Activated effector memory CD4-positive, alpha-beta T cell treated with Interleukin-2 at 50 U/mL for 16 hours (primary cell): ENCODE measurements around the gene PIP5K1A.
"Not testable (repeated sequence)": the region's sequence is repeated elsewhere in the genome, so short reads cannot be mapped to it uniquely, and the experiment has no call there.

Source experiments
- DNase-seq: peaks from one replicate; pipeline ENCODE4 v3.0.0-alpha.2; 2020

The PIP5K1A gene

GRCh38 chr1:151198254-151199127 lies at the start of gene PIP5K1A:
PIP5K1A (plus strand) TSS chr1:151198552; CDS start chr1:151198997, 445 bp downstream.
- DNase-seq: peak; percentile 95

GRCh38 chr1:151156515-151156819 lies 41.9 kb upstream of the PIP5K1A start, which contains the start of gene TNFAIP8L2:
TNFAIP8L2 (plus strand) TSS chr1:151156649; CDS start chr1:151158698, 2,049 bp downstream.
- DNase-seq: peak; percentile 72

GRCh38 chr1:151157067-151157531 lies 41.3 kb upstream of the PIP5K1A start:
- peak; percentile 65 for DNase-seq

- no peak for DNase-seq
Measured at GRCh38 chr1:151158326-151158725, 40.0 kb upstream of the PIP5K1A start.

- DNase-seq: no peak
Measured at GRCh38 chr1:151158751-151159251, 39.6 kb upstream of the PIP5K1A start.

GRCh38 chr1:151159373-151159772 lies 39.0 kb upstream of the PIP5K1A start:
- DNase-seq: no peak

- DNase-seq: no peak
Measured at GRCh38 chr1:151164732-151165280, 33.5 kb upstream of the PIP5K1A start.

GRCh38 chr1:151165281-151165737 lies 33.0 kb upstream of the PIP5K1A start:
- no peak for DNase-seq

- peak; percentile 94 for DNase-seq
Measured at GRCh38 chr1:151165738-151166504, 32.4 kb upstream of the PIP5K1A start, which contains the start of the genes LYSMD1 and SCNM1. LYSMD1 (minus strand) TSS chr1:151165902; CDS start chr1:151165258, 644 bp downstream. SCNM1 (plus strand) TSS chr1:151166144; CDS start chr1:151166153, 9 bp downstream.

- no peak for DNase-seq
Measured at GRCh38 chr1:151166505-151166956, 31.8 kb upstream of the PIP5K1A start.

- DNase-seq: no peak
Measured at GRCh38 chr1:151167116-151167515, 31.2 kb upstream of the PIP5K1A start.

- DNase-seq: no peak
Measured at GRCh38 chr1:151171190-151171589, 27.2 kb upstream of the PIP5K1A start.

GRCh38 chr1:151175041-151175741 lies 23.2 kb upstream of the PIP5K1A start:
- DNase-seq: no peak

- no peak for DNase-seq
Measured at GRCh38 chr1:151175863-151176262, 22.5 kb upstream of the PIP5K1A start, which contains the start of gene TMOD4. TMOD4 (minus strand) TSS chr1:151175981; CDS start chr1:151174875, 1,106 bp downstream.

- no peak for DNase-seq
Measured at GRCh38 chr1:151176514-151177045, 21.8 kb upstream of the PIP5K1A start.

GRCh38 chr1:151184211-151184610 lies 14.1 kb upstream of the PIP5K1A start:
- DNase-seq: no peak

- DNase-seq: no peak
Measured at GRCh38 chr1:151187205-151187604, 11.1 kb upstream of the PIP5K1A start.

GRCh38 chr1:151188667-151189066 lies 9.7 kb upstream of the PIP5K1A start:
- DNase-seq: not testable (repeated sequence)

GRCh38 chr1:151189637-151190445 lies 8.5 kb upstream of the PIP5K1A start, which contains the start of gene VPS72:
VPS72 (minus strand) TSS chr1:151190197; CDS start chr1:151190121, 76 bp downstream.
- peak; percentile 79 for DNase-seq

- DNase-seq: no peak
Measured at GRCh38 chr1:151192047-151192446, 6.3 kb upstream of the PIP5K1A start.

GRCh38 chr1:151193304-151193703 lies 5.0 kb upstream of the PIP5K1A start:
- no peak for DNase-seq
